Body of pancreas (tissue), 4 donors: ENCODE results near the gene PDHX. TPM values are rescaled to one million over a fixed set of nuclear protein-coding genes. Genes with fewer than 3 reads are reported as not detected.
A peak's percentile ranks its signal among the peaks of the same experiment; 100 is the strongest.

Experiments used
- ATAC-seq: fragments of 150-250 bp; one replicate; pipeline ENCODE4 v1.9.1; 2016
- DNase-seq, 4 donors: peaks; one replicate each; pipeline ENCODE4 v3.0.0-alpha.2; 2019
- H3K27ac ChIP-seq, 4 donors: fragments of 200-600 bp; sonication (generic); 1 replicate in 3 of 4; 2 replicates in 1 of 4; pipeline versions ENCODE4 v1.5.1 to v1.6.1; 2016 to 2019; ENCODE audit warnings: mild to moderate bottlenecking in 1 of 4, mixed read lengths in 1 of 4, moderate library complexity in 1 of 4
- H3K27me3 ChIP-seq, 2 donors: fragments of 200-600 bp; sonication (generic); one replicate each; pipeline ENCODE4 v1.6.0; 2016; ENCODE audit warnings: mild to moderate bottlenecking in 1 of 2
- H3K36me3 ChIP-seq, 2 donors: fragments of 200-600 bp; sonication (generic); replicated peaks in 1 of 2; 2 replicates each; pipeline ENCODE4 v1.5.1; 2016; ENCODE audit warnings: low read depth in 2 of 2; ENCODE audit not compliant: insufficient read depth in 1 of 2
- H3K4me1 ChIP-seq: fragments of 200-600 bp; sonication (generic); one replicate; pipeline ENCODE4 v1.6.0; 2016
- H3K4me3 ChIP-seq, 2 donors: fragments of 200-600 bp; sonication (generic); 1 replicate in 1 of 2; 2 replicates in 1 of 2; pipeline ENCODE4 v1.5.1; 2016 to 2019
- H3K9me3 ChIP-seq, 3 donors: fragments of 200-600 bp; sonication (generic); 1 replicate in 2 of 3; 2 replicates in 1 of 3; pipeline ENCODE4 v1.5.1; 2016
- POLR2A ChIP-seq, 3 donors: fragments of 450-650 bp; IDR thresholded peaks; one replicate each; pipeline ENCODE4 v1.6.1; 2016; ENCODE audit warnings: antibody characterized with exemption in 3 of 3, mild to moderate bottlenecking in 2 of 3
- WGBS, 2 donors: methylation state at CpG; one replicate each; pipeline ENCODE4 v1.1.5; 2017; 5-methylcytosine and 5-hydroxymethylcytosine counted together
- intact Hi-C: fragments of 100-400 bp; cut with DNase I; formaldehyde crosslinking; loops from one replicate; pipeline ENCODE4 v1.15.1; 2023
- total RNA-seq, 2 donors: library from RNA; depleted of rRNA; stranded (reverse); fragments of >200 nt; gene quantifications; one replicate each; pipeline ENCODE4 v1.1.0, GENCODE V29; 2016
- TF ChIP-seq, protein P1 (sequence below), 7 experiments: fragments of 450-650 bp in 4 of 7; fragments of 200-600 bp in 3 of 7; sonication (generic) in 3 of 7; IDR thresholded peaks; one replicate each; pipeline ENCODE4 v1.5.1; 2016 to 2019; ENCODE audit warnings: antibody characterized with exemption in 7 of 7

The PDHX gene
- total RNA-seq, 2 donors from 2014 or later, result 10.4 to 51.4 TPM

DNA sequence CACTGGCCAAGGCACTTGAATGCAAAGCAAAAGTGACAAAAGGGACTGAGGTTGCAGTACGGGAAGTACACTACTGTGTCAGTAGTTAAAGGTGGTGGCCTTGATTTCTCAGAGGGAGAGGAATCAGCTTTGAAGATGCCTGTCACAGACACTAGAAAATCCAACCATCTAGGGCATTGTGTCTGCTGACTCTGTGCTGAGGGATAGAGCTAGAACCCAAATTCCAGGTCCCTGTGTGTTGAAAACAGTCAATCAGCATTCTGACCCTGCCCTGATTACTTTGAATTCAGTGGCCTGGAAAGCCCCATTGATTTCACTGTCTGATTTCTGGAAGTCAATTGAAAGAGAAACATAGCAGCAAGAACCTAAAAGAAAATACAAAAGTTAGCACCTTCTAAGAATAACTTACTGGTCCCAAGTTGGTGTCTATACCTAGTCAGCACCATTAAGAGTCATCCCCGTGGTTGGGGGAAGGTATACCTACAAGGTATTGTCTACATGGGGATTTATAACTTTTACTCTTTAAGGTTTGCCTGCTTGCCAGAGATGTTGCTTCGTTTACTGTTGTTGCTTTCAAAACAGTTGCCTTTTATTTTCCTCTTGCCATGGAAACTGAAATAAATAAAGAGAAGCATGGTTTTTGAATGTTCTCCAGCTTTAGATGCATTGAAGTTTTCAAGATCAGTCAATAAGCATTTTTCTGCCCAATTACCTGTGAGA, 97.3 kb downstream of the PDHX start:
- Histone ChIP-seq H3K4me1 (peaks cover 65% of the 10 kb centered on the region), H3K4me3 (no peak overlapping the region), H3K27me3 (no peaks in the 10 kb centered on the region), H3K36me3 (no peaks in the 10 kb centered on the region), H3K27ac (peak overlapping the region in 1 of 4 donors; percentile 88), H3K9me3 (no peaks in the 10 kb centered on the region)
- ATAC-seq, result no peak
- intact Hi-C loops, result no loop called here
- TF ChIP-seq, protein P1, sequence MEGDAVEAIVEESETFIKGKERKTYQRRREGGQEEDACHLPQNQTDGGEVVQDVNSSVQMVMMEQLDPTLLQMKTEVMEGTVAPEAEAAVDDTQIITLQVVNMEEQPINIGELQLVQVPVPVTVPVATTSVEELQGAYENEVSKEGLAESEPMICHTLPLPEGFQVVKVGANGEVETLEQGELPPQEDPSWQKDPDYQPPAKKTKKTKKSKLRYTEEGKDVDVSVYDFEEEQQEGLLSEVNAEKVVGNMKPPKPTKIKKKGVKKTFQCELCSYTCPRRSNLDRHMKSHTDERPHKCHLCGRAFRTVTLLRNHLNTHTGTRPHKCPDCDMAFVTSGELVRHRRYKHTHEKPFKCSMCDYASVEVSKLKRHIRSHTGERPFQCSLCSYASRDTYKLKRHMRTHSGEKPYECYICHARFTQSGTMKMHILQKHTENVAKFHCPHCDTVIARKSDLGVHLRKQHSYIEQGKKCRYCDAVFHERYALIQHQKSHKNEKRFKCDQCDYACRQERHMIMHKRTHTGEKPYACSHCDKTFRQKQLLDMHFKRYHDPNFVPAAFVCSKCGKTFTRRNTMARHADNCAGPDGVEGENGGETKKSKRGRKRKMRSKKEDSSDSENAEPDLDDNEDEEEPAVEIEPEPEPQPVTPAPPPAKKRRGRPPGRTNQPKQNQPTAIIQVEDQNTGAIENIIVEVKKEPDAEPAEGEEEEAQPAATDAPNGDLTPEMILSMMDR (IDR thresholded peaks at IDR 0.05), result no peak
- TF ChIP-seq POLR2A (IDR thresholded peaks at IDR 0.05), result no peak
- DNase-seq, result no peak
- WGBS, 2 donors, result 78% methylated on average over 3 of the region's 3 CpGs

DNA sequence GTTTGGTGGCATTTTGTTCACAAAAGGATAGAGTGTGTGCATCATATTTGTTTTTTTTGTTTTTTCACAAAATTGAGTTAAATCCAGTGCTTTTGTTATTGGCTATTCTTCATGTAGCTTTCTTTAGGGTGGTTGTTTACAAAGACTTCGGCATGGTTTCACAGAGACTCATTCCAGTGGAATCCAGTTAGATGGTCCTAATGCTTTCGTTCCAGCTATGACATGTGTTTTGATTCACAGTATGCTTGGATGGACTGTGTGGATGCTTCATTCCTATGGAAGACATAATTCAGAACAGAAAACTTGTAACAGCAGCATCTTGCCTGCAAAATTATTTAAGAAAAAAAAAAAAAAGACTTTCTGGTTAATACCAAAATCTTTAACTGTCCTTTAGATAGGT, 97.9 kb downstream of the PDHX start:
- intact Hi-C loops, result no loop called here
- no peaks in the 10 kb centered on the region for H3K27me3 ChIP-seq
- H3K9me3 ChIP-seq, result no peaks in the 10 kb centered on the region
- ATAC-seq, result no peak
- H3K36me3 ChIP-seq, result no peaks in the 10 kb centered on the region
- H3K4me1 ChIP-seq, result peaks cover 58% of the 10 kb centered on the region
- no peak for TF ChIP-seq POLR2A (IDR thresholded peaks at IDR 0.05)
- TF ChIP-seq, protein P1 (IDR thresholded peaks at IDR 0.05), result no peak
- H3K27ac ChIP-seq, result no peak overlapping the region
- 69 to 96% methylated on average over 2 of the region's 2 CpGs for WGBS, 2 donors
- DNase-seq, result no peak
- H3K4me3 ChIP-seq, result no peak overlapping the region

DNA sequence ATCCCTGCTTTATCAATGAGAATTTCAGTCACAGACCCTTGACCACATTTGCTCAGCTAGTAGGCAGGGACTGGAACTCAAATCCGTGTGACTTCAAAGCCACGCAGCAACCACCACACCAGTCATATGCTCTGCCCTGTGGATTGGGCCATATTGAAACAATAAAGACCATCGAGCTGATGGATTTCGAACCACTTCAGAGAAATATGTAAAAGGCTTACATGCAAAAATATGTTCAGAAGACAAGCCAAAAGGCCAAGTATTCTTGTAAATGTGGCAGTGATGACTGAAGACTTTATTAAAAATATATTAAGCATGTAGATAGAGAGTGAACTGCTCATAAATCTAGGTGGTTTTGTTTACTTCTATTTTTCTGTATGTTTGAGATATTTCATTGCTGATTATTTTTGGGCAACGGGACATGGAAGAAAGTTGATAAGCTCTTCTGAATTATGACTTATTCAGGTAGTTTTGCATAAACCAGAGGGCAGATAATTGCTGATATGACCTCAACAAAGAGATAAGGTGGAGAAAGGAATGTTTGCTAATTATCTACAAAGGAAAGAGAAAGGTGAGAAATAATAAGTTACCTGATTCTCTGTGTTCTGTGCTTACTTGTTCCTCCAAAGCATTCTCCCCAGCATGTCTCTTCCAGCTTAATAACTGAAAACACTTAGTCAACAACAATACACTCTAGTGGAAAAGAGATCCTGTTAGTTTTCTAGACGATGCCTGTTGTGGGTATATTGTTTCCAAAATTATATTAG, 99.4 kb downstream of the PDHX start:
- DNase-seq (no peak), ATAC-seq (peak; percentile 65)
- Histone ChIP-seq H3K4me1 (peaks cover 44% of the 10 kb centered on the region), H3K4me3 (no peak overlapping the region), H3K27ac (peak overlapping the region in 3 of 4 donors; percentile 37 to 45 (median 43)), H3K27me3 (no peaks in the 10 kb centered on the region), H3K36me3 (no peaks in the 10 kb centered on the region), H3K9me3 (no peaks in the 10 kb centered on the region)
- intact Hi-C loops, result no loop called here
- WGBS, 2 donors, result 56% methylated on average over 6 of the region's 6 CpGs
- TF ChIP-seq, protein P1 (IDR thresholded peaks at IDR 0.05), result no peak
- no peak for TF ChIP-seq POLR2A (IDR thresholded peaks at IDR 0.05)

DNA sequence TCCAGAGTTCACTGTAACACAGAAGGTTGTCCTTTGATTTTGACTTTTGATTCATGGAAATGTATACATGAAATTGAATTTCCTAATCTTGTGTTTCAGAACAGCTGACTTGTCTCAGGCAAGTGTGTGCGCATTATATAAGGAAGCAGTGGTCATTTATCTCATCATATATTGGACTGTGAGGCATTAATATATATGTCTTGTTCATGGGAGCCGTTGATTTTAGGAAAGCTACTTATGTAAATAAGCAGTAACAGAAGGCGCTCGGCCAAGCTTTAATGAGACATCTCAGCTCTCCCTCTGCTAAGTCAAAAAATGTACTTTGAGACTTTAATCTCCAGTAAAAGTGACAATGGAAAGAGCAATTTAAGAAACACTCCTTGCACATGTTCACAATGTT, 100.5 kb downstream of the PDHX start:
- TF ChIP-seq POLR2A (IDR thresholded peaks at IDR 0.05), result no peak
- TF ChIP-seq, protein P1 (IDR thresholded peaks at IDR 0.05), result no peak
- Histone ChIP-seq H3K36me3 (no peaks in the 10 kb centered on the region), H3K9me3 (no peaks in the 10 kb centered on the region), H3K4me1 (peaks cover 34% of the 10 kb centered on the region), H3K4me3 (no peak overlapping the region), H3K27me3 (no peaks in the 10 kb centered on the region), H3K27ac (peak overlapping the region in 1 of 4 donors; percentile 43)
- 74 to 78% methylated on average over 4 of the region's 4 CpGs for WGBS, 2 donors
- no peak for ATAC-seq
- intact Hi-C loops, result no loop called here
- DNase-seq, result no peak
